ENCODE measurements around the gene OLFM2. TPM values are rescaled to one million over a fixed set of nuclear protein-coding genes. Genes with fewer than 3 reads are reported as not detected.

OLFM2 gene
- polyA plus RNA-seq, 1 donor from 2014 or later = 68.6 TPM

DNA sequence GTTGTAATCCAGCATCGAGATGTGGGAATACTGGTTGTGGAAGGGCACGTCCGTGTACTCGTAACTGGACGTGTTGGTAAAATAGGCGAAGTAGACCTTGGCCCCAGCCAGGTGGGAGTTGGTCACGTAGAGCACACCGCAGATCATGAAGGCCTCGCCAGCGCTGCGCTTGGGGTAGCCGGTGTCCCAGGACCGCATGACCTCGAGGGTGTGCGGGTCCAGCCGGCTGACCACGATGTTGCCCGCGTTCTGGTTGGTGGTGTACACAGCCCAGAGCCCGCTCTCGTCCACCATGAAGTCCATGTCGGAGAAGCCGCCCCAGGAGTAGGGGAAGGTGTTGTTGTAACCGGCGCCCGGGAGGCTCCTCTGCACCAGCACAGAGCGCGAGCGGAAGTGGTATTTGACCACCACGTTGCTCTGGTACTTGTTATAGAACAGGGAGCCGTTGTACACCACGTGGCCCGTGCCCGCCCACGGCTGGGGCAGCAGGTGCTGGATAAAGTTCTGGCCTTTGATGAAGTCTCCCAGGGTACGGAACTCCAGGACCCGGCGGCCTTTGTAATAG is 82.0 kb downstream of the OLFM2 start:
- Histone ChIP-seq H4K20me1 (ENCODE audit: insufficient read depth) (no peaks in the 10 kb centered on the region), H3K4me2 (ENCODE audit: low read length) (no peak overlapping the region), H3F3A (ENCODE audit: insufficient read depth, low read length, poor library complexity, severe bottlenecking) (no peaks in the 10 kb centered on the region), H2AFZ (ENCODE audit: low read depth, low read length) (no peak overlapping the region), H3K27me3 (ENCODE audit: insufficient read depth, low read depth, low read length) (no peaks in the 10 kb centered on the region), H3K79me2 (replicated peaks; ENCODE audit: insufficient read depth, low read length) (no peaks in the 10 kb centered on the region), H3K27ac (ENCODE audit: low read length) (no peak overlapping the region), H3K9me2 (ENCODE audit: insufficient read depth, low read length) (no peaks in the 10 kb centered on the region), H3K36me3 (ENCODE audit: insufficient read depth, low read length) (peaks cover 7% of the 10 kb centered on the region), H3K9me3 (ENCODE audit: low read length) (no peaks in the 10 kb centered on the region), H3K9ac (ENCODE audit: low read length) (no peak overlapping the region), H3K4me3 (ENCODE audit: low read length) (no peak overlapping the region)
- TF ChIP-seq POLR2AphosphoS5 (IDR thresholded peaks at IDR 0.05) (no peak), MXI1 (conservative IDR thresholded peaks at IDR 0.05; ENCODE audit: poor library complexity, severe bottlenecking) (no peak), EZH2 (IDR thresholded peaks at IDR 0.05; ENCODE audit: borderline replicate concordance, insufficient read depth, low read length, poor library complexity, severe bottlenecking) (no peak), EP300 (conservative IDR thresholded peaks at IDR 0.05; ENCODE audit: poor library complexity, severe bottlenecking) (no peak), TAF1 (IDR thresholded peaks at IDR 0.05; ENCODE audit: low read depth) (no peak), SMC3 (conservative IDR thresholded peaks at IDR 0.05; ENCODE audit: poor library complexity) (no peak)
- TF ChIP-seq, protein P1, sequence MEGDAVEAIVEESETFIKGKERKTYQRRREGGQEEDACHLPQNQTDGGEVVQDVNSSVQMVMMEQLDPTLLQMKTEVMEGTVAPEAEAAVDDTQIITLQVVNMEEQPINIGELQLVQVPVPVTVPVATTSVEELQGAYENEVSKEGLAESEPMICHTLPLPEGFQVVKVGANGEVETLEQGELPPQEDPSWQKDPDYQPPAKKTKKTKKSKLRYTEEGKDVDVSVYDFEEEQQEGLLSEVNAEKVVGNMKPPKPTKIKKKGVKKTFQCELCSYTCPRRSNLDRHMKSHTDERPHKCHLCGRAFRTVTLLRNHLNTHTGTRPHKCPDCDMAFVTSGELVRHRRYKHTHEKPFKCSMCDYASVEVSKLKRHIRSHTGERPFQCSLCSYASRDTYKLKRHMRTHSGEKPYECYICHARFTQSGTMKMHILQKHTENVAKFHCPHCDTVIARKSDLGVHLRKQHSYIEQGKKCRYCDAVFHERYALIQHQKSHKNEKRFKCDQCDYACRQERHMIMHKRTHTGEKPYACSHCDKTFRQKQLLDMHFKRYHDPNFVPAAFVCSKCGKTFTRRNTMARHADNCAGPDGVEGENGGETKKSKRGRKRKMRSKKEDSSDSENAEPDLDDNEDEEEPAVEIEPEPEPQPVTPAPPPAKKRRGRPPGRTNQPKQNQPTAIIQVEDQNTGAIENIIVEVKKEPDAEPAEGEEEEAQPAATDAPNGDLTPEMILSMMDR (IDR thresholded peaks at IDR 0.05; ENCODE audit: poor library complexity, severe bottlenecking) = no peak
- TF ChIP-seq, protein P2, sequence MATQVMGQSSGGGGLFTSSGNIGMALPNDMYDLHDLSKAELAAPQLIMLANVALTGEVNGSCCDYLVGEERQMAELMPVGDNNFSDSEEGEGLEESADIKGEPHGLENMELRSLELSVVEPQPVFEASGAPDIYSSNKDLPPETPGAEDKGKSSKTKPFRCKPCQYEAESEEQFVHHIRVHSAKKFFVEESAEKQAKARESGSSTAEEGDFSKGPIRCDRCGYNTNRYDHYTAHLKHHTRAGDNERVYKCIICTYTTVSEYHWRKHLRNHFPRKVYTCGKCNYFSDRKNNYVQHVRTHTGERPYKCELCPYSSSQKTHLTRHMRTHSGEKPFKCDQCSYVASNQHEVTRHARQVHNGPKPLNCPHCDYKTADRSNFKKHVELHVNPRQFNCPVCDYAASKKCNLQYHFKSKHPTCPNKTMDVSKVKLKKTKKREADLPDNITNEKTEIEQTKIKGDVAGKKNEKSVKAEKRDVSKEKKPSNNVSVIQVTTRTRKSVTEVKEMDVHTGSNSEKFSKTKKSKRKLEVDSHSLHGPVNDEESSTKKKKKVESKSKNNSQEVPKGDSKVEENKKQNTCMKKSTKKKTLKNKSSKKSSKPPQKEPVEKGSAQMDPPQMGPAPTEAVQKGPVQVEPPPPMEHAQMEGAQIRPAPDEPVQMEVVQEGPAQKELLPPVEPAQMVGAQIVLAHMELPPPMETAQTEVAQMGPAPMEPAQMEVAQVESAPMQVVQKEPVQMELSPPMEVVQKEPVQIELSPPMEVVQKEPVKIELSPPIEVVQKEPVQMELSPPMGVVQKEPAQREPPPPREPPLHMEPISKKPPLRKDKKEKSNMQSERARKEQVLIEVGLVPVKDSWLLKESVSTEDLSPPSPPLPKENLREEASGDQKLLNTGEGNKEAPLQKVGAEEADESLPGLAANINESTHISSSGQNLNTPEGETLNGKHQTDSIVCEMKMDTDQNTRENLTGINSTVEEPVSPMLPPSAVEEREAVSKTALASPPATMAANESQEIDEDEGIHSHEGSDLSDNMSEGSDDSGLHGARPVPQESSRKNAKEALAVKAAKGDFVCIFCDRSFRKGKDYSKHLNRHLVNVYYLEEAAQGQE (IDR thresholded peaks at IDR 0.05; ENCODE audit: borderline replicate concordance) = no peak

DNA sequence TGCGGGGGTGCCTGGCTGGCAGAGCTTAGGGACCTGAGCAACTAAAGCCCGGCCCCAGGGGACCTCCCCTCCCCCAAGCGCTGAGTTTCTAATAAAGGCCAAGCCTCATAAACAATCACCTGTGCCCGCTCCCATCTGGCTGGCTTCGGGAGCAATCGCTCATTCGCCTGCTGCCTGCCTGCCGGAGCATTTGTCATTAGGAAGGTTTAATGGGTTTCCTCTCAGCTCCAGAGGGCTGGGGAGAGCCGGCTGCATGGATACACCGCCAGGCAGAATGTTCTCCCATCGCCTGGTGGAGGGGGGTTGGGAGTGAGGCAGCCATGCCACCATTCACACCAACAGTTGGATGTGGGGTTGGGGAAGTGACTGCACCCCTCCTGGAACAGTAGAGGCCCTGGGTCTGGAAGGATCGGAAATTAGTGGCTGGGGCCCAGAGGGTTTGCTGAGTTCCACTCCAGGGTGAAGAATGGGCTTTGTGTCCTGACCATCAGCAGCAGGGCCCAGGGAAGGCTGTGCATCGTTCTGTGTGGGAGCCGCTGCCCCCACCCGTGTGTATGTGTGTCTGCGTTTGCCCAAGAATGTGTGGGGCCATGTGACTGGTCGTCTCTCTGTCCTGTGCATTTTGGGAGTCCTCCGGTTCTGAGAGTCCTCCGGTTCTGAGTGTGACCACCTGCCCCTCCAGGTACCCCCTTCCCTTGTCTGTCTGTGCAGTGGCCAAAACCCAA is 85.9 kb downstream of the OLFM2 start:
- Histone ChIP-seq H3K27ac (ENCODE audit: low read length) (no peak overlapping the region), H3K9me2 (ENCODE audit: insufficient read depth, low read length) (no peaks in the 10 kb centered on the region), H3K9ac (ENCODE audit: low read length) (no peak overlapping the region), H2AFZ (ENCODE audit: low read depth, low read length) (no peak overlapping the region), H4K20me1 (ENCODE audit: insufficient read depth) (no peaks in the 10 kb centered on the region), H3K79me2 (replicated peaks; ENCODE audit: insufficient read depth, low read length) (no peaks in the 10 kb centered on the region), H3K27me3 (ENCODE audit: insufficient read depth, low read depth, low read length) (no peaks in the 10 kb centered on the region), H3K36me3 (ENCODE audit: insufficient read depth, low read length) (peaks cover 7% of the 10 kb centered on the region), H3K9me3 (ENCODE audit: low read length) (no peaks in the 10 kb centered on the region), H3K4me3 (ENCODE audit: low read length) (no peak overlapping the region), H3K4me2 (ENCODE audit: low read length) (no peak overlapping the region), H3F3A (ENCODE audit: insufficient read depth, low read length, poor library complexity, severe bottlenecking) (no peaks in the 10 kb centered on the region)
- TF ChIP-seq, protein P2 (IDR thresholded peaks at IDR 0.05; ENCODE audit: borderline replicate concordance) = no peak
- TF ChIP-seq SMC3 (conservative IDR thresholded peaks at IDR 0.05; ENCODE audit: poor library complexity) (no peak), EP300 (conservative IDR thresholded peaks at IDR 0.05; ENCODE audit: poor library complexity, severe bottlenecking) (no peak), POLR2AphosphoS5 (IDR thresholded peaks at IDR 0.05) (no peak), MXI1 (conservative IDR thresholded peaks at IDR 0.05; ENCODE audit: poor library complexity, severe bottlenecking) (no peak)
- TF ChIP-seq, protein P1 (IDR thresholded peaks at IDR 0.05; ENCODE audit: poor library complexity, severe bottlenecking) = no peak
